ENCODE results near the gene CNTN4.

- TF ChIP-seq, protein P1, sequence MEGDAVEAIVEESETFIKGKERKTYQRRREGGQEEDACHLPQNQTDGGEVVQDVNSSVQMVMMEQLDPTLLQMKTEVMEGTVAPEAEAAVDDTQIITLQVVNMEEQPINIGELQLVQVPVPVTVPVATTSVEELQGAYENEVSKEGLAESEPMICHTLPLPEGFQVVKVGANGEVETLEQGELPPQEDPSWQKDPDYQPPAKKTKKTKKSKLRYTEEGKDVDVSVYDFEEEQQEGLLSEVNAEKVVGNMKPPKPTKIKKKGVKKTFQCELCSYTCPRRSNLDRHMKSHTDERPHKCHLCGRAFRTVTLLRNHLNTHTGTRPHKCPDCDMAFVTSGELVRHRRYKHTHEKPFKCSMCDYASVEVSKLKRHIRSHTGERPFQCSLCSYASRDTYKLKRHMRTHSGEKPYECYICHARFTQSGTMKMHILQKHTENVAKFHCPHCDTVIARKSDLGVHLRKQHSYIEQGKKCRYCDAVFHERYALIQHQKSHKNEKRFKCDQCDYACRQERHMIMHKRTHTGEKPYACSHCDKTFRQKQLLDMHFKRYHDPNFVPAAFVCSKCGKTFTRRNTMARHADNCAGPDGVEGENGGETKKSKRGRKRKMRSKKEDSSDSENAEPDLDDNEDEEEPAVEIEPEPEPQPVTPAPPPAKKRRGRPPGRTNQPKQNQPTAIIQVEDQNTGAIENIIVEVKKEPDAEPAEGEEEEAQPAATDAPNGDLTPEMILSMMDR (IDR thresholded peaks at IDR 0.05): no peak
- TF ChIP-seq POLR2A (IDR thresholded peaks at IDR 0.05): no peak
These were observed 616.2 kb downstream of the CNTN4 start for GRCh38 chr3:2714834-2715233.

Measured in right lobe of liver (tissue), 4 donors.